Upper lobe of left lung (tissue), 6 donors: ENCODE results near the gene EVI2B. TPM values are rescaled to one million over a fixed set of nuclear protein-coding genes. Genes with fewer than 3 reads are reported as not detected.
"Not testable (repeated sequence)": the region's sequence is repeated elsewhere in the genome, so short reads cannot be mapped to it uniquely, and the experiment has no call there.

Experiments used
- ATAC-seq, 2 donors: fragments of 200-7000 bp; cut with Tn5 transposase; one replicate each; pipeline ENCODE4 v1.9.1; 2022; ENCODE audit warnings: mild to moderate bottlenecking in 2 of 2, moderate library complexity in 2 of 2; ENCODE audit not compliant: low FRiP score in 2 of 2
- DNase-seq, 2 donors: peaks; one replicate each; pipeline ENCODE4 v3.0.0-alpha.2; 2019 to 2020
- H3K27ac ChIP-seq, 4 donors: fragments of 200-600 bp; sonication (generic); one replicate each; pipeline ENCODE4 v1.5.1; 2016 to 2019
- H3K27me3 ChIP-seq, 4 donors: fragments of 200-600 bp; sonication (generic); one replicate each; pipeline ENCODE4 v1.5.1; 2017 to 2019
- H3K36me3 ChIP-seq, 4 donors: fragments of 200-600 bp; sonication (generic); one replicate each; pipeline ENCODE4 v1.5.1; 2016 to 2019
- H3K4me1 ChIP-seq, 4 donors: fragments of 200-600 bp; sonication (generic); one replicate each; pipeline ENCODE4 v1.5.1; 2018 to 2019
- H3K4me3 ChIP-seq, 4 donors: fragments of 200-600 bp; sonication (generic); one replicate each; pipeline ENCODE4 v1.5.1; 2017 to 2019; ENCODE audit warnings: mild to moderate bottlenecking in 2 of 4, moderate library complexity in 1 of 4
- H3K9me3 ChIP-seq, 4 donors: fragments of 200-600 bp; sonication (generic); one replicate each; pipeline ENCODE4 v1.5.1; 2018 to 2019
- EP300 ChIP-seq, 4 donors: sonication (generic); formaldehyde crosslinking; IDR thresholded peaks; one replicate each; pipeline ENCODE4 v1.5.1; 2017; ENCODE audit warnings: antibody characterized with exemption in 4 of 4, control low read depth in 2 of 4
- POLR2A ChIP-seq, 4 donors: fragments of 450-650 bp; IDR thresholded peaks; one replicate each; pipeline ENCODE4 v1.5.1; 2016 to 2017; ENCODE audit warnings: antibody characterized with exemption in 4 of 4, mild to moderate bottlenecking in 2 of 4
- POLR2AphosphoS5 ChIP-seq, 2 donors: sonication (generic); formaldehyde crosslinking; IDR thresholded peaks; one replicate each; pipeline ENCODE4 v1.5.1; 2017; ENCODE audit warnings: antibody characterized with exemption in 2 of 2
- WGBS, 2 donors: methylation state at CpG; one replicate each; pipeline ENCODE4 v1.1.5; 2017 to 2018; 5-methylcytosine and 5-hydroxymethylcytosine counted together
- total RNA-seq, 6 donors: library from RNA; depleted of rRNA in 4 of 6; stranded (reverse); fragments of >200 nt in 4 of 6; gene quantifications; one replicate each; pipeline versions ENCODE4 v1.1.0 to v1.2.1, GENCODE V29; 2016 to 2021
- TF ChIP-seq, protein P1 (sequence below), 6 experiments: fragments of 450-650 bp in 4 of 6; fragments of 200-600 bp in 2 of 6; sonication (generic) in 2 of 6; IDR thresholded peaks; one replicate each; pipeline ENCODE4 v1.5.1; 2016 to 2019; ENCODE audit warnings: antibody characterized with exemption in 6 of 6
- donor health status: DM: no; HTN: no; CAD: no; lungs with moderate emphysema.
- donor health status: DM: no; HTN: yes; CAD: no; lungs with severe emphysema.

EVI2B gene
- total RNA-seq, 6 donors from 2014 or later, result 23.1 to 90.0 (median 50.6) TPM

- no peak for ATAC-seq
- WGBS, 2 donors, result 82 to 88% methylated on average over 3 of the region's 3 CpGs
Measured at GRCh38 chr17:31294820-31295488, 18.9 kb downstream of the EVI2B start.

DNA sequence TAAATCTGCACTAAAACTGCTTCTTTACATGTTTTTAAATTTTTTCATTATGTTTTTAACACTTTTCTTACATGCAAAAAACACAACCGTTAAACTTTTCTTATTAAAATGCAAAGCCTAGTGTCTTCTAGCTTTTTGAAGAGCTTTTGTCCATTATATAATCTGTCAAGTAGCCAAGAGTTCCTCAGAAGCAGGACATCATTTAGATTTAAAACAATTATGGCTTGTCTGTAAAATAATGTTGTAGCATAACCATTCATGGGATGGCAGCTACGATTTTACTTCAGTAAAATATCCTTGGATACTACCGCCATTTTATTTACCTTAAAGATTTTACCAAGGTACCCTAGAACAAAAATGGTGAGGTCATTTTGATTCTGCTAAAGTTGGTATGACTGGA is 19.6 kb downstream of the EVI2B start:
- H3K27me3 ChIP-seq, result no peaks in the 10 kb centered on the region
- H3K4me1 ChIP-seq, result no peaks in the 10 kb centered on the region
- H3K36me3 ChIP-seq, result peaks cover 0 to 11% (median 4%) of the 10 kb centered on the region in 4 donors
- 92% methylated on average over 3 of the region's 3 CpGs for WGBS, 2 donors
- no peak overlapping the region for H3K4me3 ChIP-seq
- ATAC-seq (no peak), DNase-seq (no peak)
- H3K9me3 ChIP-seq, result no peaks in the 10 kb centered on the region
- H3K27ac ChIP-seq, result no peak overlapping the region
- no peak for TF ChIP-seq POLR2A (IDR thresholded peaks at IDR 0.05)
- TF ChIP-seq, protein P1, sequence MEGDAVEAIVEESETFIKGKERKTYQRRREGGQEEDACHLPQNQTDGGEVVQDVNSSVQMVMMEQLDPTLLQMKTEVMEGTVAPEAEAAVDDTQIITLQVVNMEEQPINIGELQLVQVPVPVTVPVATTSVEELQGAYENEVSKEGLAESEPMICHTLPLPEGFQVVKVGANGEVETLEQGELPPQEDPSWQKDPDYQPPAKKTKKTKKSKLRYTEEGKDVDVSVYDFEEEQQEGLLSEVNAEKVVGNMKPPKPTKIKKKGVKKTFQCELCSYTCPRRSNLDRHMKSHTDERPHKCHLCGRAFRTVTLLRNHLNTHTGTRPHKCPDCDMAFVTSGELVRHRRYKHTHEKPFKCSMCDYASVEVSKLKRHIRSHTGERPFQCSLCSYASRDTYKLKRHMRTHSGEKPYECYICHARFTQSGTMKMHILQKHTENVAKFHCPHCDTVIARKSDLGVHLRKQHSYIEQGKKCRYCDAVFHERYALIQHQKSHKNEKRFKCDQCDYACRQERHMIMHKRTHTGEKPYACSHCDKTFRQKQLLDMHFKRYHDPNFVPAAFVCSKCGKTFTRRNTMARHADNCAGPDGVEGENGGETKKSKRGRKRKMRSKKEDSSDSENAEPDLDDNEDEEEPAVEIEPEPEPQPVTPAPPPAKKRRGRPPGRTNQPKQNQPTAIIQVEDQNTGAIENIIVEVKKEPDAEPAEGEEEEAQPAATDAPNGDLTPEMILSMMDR (IDR thresholded peaks at IDR 0.05), result no peak

More at GRCh38 chr17:31294820-31295488, 18.9 kb downstream of the EVI2B start:
- H3K36me3 ChIP-seq, result peaks cover 0 to 11% (median 4%) of the 10 kb centered on the region in 4 donors
- DNase-seq, result no peak
- H3K4me1 ChIP-seq, result no peaks in the 10 kb centered on the region
- H3K4me3 ChIP-seq, result no peak overlapping the region
- TF ChIP-seq POLR2AphosphoS5 (IDR thresholded peaks at IDR 0.05) (no peak), EP300 (IDR thresholded peaks at IDR 0.05) (no peak), POLR2A (IDR thresholded peaks at IDR 0.05) (no peak)
- TF ChIP-seq, protein P1 (IDR thresholded peaks at IDR 0.05), result no peak
- H3K9me3 ChIP-seq, result no peaks in the 10 kb centered on the region
- no peak overlapping the region for H3K27ac ChIP-seq
- no peaks in the 10 kb centered on the region for H3K27me3 ChIP-seq

- DNase-seq, result no peak
- no peak for ATAC-seq
- Histone ChIP-seq H3K36me3 (peaks cover 0 to 11% (median 4%) of the 10 kb centered on the region in 4 donors), H3K27ac (no peak overlapping the region), H3K4me1 (no peaks in the 10 kb centered on the region), H3K9me3 (no peaks in the 10 kb centered on the region), H3K27me3 (no peaks in the 10 kb centered on the region), H3K4me3 (no peak overlapping the region)
- 85 to 93% methylated on average over 2 of the region's 2 CpGs for WGBS, 2 donors
- TF ChIP-seq POLR2AphosphoS5 (IDR thresholded peaks at IDR 0.05), result no peak
- TF ChIP-seq, protein P1 (IDR thresholded peaks at IDR 0.05), result no peak
- no peak for TF ChIP-seq POLR2A (IDR thresholded peaks at IDR 0.05)
- no peak for TF ChIP-seq EP300 (IDR thresholded peaks at IDR 0.05)
Measured at GRCh38 chr17:31293581-31293980, 20.3 kb downstream of the EVI2B start.

- DNase-seq, result no peak
- Histone ChIP-seq H3K4me1 (no peaks in the 10 kb centered on the region), H3K36me3 (peaks cover 0 to 11% (median 4%) of the 10 kb centered on the region in 4 donors), H3K27ac (no peak overlapping the region), H3K27me3 (no peaks in the 10 kb centered on the region), H3K4me3 (no peak overlapping the region), H3K9me3 (no peaks in the 10 kb centered on the region)
- no peak for ATAC-seq
- TF ChIP-seq POLR2AphosphoS5 (IDR thresholded peaks at IDR 0.05) (no peak), EP300 (IDR thresholded peaks at IDR 0.05) (no peak), POLR2A (IDR thresholded peaks at IDR 0.05) (no peak)
- TF ChIP-seq, protein P1 (IDR thresholded peaks at IDR 0.05), result no peak
Measured at GRCh38 chr17:31291820-31292219, 22.0 kb downstream of the EVI2B start.

DNA sequence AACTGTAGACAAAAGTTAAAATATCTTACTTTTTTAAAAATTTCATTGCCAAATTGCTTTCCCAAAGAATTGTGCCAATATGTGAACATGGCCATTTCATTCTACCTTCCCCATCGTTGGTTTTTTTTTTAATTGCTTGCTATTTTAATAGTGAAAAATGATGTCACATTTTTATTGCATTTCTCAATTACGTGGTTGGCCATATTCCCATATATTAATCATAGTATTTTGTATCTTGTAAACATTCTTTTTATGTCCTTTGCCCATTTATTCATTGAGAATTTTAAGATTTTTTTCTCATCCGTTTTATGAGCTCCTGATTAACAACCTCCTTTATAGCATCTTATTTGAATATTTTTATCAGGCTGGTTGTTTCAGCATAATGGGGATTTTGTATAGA is 24.1 kb downstream of the EVI2B start:
- Histone ChIP-seq H3K4me3 (no peak overlapping the region), H3K27ac (no peak overlapping the region), H3K36me3 (peaks cover 0 to 7% (median 4%) of the 10 kb centered on the region in 4 donors), H3K9me3 (no peaks in the 10 kb centered on the region), H3K27me3 (no peaks in the 10 kb centered on the region), H3K4me1 (no peaks in the 10 kb centered on the region)
- TF ChIP-seq, protein P1 (IDR thresholded peaks at IDR 0.05), result no peak
- TF ChIP-seq EP300 (IDR thresholded peaks at IDR 0.05) (no peak), POLR2AphosphoS5 (IDR thresholded peaks at IDR 0.05) (no peak), POLR2A (IDR thresholded peaks at IDR 0.05) (no peak)
- DNase-seq (no peak), ATAC-seq (no peak)
- WGBS, 2 donors, result 75 to 83% methylated on average over 3 of the region's 3 CpGs

- not testable (repeated sequence) for H3K36me3 ChIP-seq, H3K9me3 ChIP-seq, H3K4me1 ChIP-seq, H3K27me3 ChIP-seq, DNase-seq, H3K4me3 ChIP-seq, H3K27ac ChIP-seq, ATAC-seq
- 88 to 100% methylated on average over 1 of the region's 1 CpG for WGBS, 2 donors
Measured at GRCh38 chr17:31287932-31288331, 25.9 kb downstream of the EVI2B start.
